NAMALWA (cell line): ENCODE measurements around the gene FAM78A.
"Not testable (repeated sequence)": the region's sequence is repeated elsewhere in the genome, so short reads cannot be mapped to it uniquely, and the experiment has no call there.

ENCODE experiments used
- DNase-seq: peaks from one replicate; pipeline ENCODE4 v3.0.0-alpha.2; 2015; ENCODE audit warnings: low spot score

Gene FAM78A

GRCh38 chr9:131236761-131237160, 39.5 kb downstream of the FAM78A start:
- no peak for DNase-seq

GRCh38 chr9:131236161-131236560, 40.1 kb downstream of the FAM78A start:
- no peak for DNase-seq

GRCh38 chr9:131235480-131235851, 40.8 kb downstream of the FAM78A start:
- DNase-seq, result no peak

- DNase-seq, result no peak
These were observed 41.4 kb downstream of the FAM78A start for GRCh38 chr9:131234799-131235479.

- DNase-seq, result no peak
These were observed 42.3 kb downstream of the FAM78A start for GRCh38 chr9:131233995-131234394.

- no peak for DNase-seq
These were observed 42.8 kb downstream of the FAM78A start for GRCh38 chr9:131233556-131233955.

GRCh38 chr9:131228988-131229387, 47.3 kb downstream of the FAM78A start:
- DNase-seq, result no peak

GRCh38 chr9:131227959-131228460, 48.3 kb downstream of the FAM78A start:
- no peak for DNase-seq

- no peak for DNase-seq
These were observed 49.0 kb downstream of the FAM78A start for GRCh38 chr9:131227112-131227958.

- no peak for DNase-seq
These were observed 50.1 kb downstream of the FAM78A start for GRCh38 chr9:131226226-131226625.

GRCh38 chr9:131222460-131222859, 53.9 kb downstream of the FAM78A start:
- no peak for DNase-seq

GRCh38 chr9:131220485-131220884, 55.8 kb downstream of the FAM78A start:
- DNase-seq, result no peak

- no peak for DNase-seq
These were observed 57.9 kb downstream of the FAM78A start for GRCh38 chr9:131218370-131218769.

GRCh38 chr9:131217331-131218031, 58.8 kb downstream of the FAM78A start:
- no peak for DNase-seq

GRCh38 chr9:131216806-131217205, 59.5 kb downstream of the FAM78A start:
- no peak for DNase-seq

- no peak for DNase-seq
These were observed 61.4 kb downstream of the FAM78A start for GRCh38 chr9:131214876-131215275.

- DNase-seq, result no peak
These were observed 61.9 kb downstream of the FAM78A start for GRCh38 chr9:131214286-131214856.

GRCh38 chr9:131211920-131212319, 64.4 kb downstream of the FAM78A start:
- not testable (repeated sequence) for DNase-seq
